Ammon's horn (tissue), 1 donor: ENCODE data around the gene CELSR3.

Experiments
- DNase-seq: peaks from one replicate; pipeline ENCODE4 v3.0.0-alpha.2; 2016; ENCODE audit warnings: low spot score

Gene CELSR3

GRCh38 chr3:48687220-48687678, 24.6 kb upstream of the CELSR3 start:
- DNase-seq, result no peak

GRCh38 chr3:48686538-48687219, 24.0 kb upstream of the CELSR3 start:
- DNase-seq, result no peak

GRCh38 chr3:48685603-48686511, 23.2 kb upstream of the CELSR3 start, which contains the start of gene NCKIPSD:
NCKIPSD (minus strand) TSS chr3:48685915; CDS start chr3:48685807, 108 bp downstream.
- peak; percentile 85 for DNase-seq

- DNase-seq, result no peak
These were observed 22.6 kb upstream of the CELSR3 start for GRCh38 chr3:48685293-48685602.

GRCh38 chr3:48684480-48685143, 21.9 kb upstream of the CELSR3 start:
- DNase-seq, result peak; percentile 39

- DNase-seq, result peak; percentile 52
These were observed 21.3 kb upstream of the CELSR3 start for GRCh38 chr3:48684054-48684349.

GRCh38 chr3:48682786-48683185, 20.1 kb upstream of the CELSR3 start:
- no peak for DNase-seq

GRCh38 chr3:48681974-48682610, 19.4 kb upstream of the CELSR3 start:
- no peak for DNase-seq

- DNase-seq, result no peak
These were observed 18.8 kb upstream of the CELSR3 start for GRCh38 chr3:48681541-48681880.

GRCh38 chr3:48680811-48681540, 18.3 kb upstream of the CELSR3 start:
- no peak for DNase-seq

GRCh38 chr3:48679411-48680391, 17.0 kb upstream of the CELSR3 start:
- no peak for DNase-seq

GRCh38 chr3:48678566-48679380, 16.1 kb upstream of the CELSR3 start:
- no peak for DNase-seq

- DNase-seq, result no peak
These were observed 15.4 kb upstream of the CELSR3 start for GRCh38 chr3:48678056-48678455.

- no peak for DNase-seq
These were observed 11.8 kb upstream of the CELSR3 start for GRCh38 chr3:48674505-48674904.

GRCh38 chr3:48672522-48672921, 9.8 kb upstream of the CELSR3 start:
- DNase-seq, result no peak

- DNase-seq, result no peak
These were observed 2.2 kb upstream of the CELSR3 start for GRCh38 chr3:48664929-48665328.

GRCh38 chr3:48664313-48664644, 1.6 kb upstream of the CELSR3 start:
- no peak for DNase-seq

- peak; percentile 97 for DNase-seq
These were observed 1.0 kb upstream of the CELSR3 start for GRCh38 chr3:48663489-48664312.

GRCh38 chr3:48662145-48662752, 437 bp downstream of the CELSR3 start:
- DNase-seq, result no peak
